Breast epithelium (tissue), 3 donors: ENCODE results near the gene PRCD.

ENCODE experiments used
- POLR2A ChIP-seq: fragments of 450-650 bp; IDR thresholded peaks from one replicate; pipeline ENCODE4 v1.6.1; 2016; ENCODE audit warnings: antibody characterized with exemption, mild to moderate bottlenecking, moderate library complexity
- TF ChIP-seq, protein P1 (sequence below), 3 donors: fragments of 450-650 bp; IDR thresholded peaks; one replicate each; pipeline ENCODE4 v1.5.1; 2016 to 2017; ENCODE audit warnings: antibody characterized with exemption in 3 of 3, mild to moderate bottlenecking in 3 of 3, moderate library complexity in 3 of 3

DNA sequence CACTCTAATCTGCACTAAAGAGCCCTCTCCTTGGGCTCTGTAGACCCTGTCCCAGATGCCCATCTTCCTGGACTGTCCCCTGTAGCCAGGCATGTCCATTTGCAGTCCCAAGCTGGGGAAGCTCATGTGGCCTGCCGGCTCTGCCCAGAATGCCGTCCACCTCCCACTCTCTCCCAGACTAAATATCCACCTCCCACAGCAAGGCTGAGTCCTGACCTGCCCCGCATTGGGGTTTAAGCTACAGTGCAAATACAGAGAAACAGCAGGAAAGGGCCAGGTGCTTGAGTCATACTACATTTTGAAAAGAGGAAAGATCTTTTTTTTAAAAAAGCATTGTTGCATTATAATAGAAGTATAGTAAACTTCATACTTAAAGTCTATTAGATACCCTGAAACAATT is 42.8 kb downstream of the PRCD start:
- TF ChIP-seq, protein P1, sequence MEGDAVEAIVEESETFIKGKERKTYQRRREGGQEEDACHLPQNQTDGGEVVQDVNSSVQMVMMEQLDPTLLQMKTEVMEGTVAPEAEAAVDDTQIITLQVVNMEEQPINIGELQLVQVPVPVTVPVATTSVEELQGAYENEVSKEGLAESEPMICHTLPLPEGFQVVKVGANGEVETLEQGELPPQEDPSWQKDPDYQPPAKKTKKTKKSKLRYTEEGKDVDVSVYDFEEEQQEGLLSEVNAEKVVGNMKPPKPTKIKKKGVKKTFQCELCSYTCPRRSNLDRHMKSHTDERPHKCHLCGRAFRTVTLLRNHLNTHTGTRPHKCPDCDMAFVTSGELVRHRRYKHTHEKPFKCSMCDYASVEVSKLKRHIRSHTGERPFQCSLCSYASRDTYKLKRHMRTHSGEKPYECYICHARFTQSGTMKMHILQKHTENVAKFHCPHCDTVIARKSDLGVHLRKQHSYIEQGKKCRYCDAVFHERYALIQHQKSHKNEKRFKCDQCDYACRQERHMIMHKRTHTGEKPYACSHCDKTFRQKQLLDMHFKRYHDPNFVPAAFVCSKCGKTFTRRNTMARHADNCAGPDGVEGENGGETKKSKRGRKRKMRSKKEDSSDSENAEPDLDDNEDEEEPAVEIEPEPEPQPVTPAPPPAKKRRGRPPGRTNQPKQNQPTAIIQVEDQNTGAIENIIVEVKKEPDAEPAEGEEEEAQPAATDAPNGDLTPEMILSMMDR (IDR thresholded peaks at IDR 0.05): no peak
- no peak for TF ChIP-seq POLR2A
